ENCODE data around the gene SENP5. TPM values are rescaled to one million over a fixed set of nuclear protein-coding genes. Genes with fewer than 3 reads are reported as not detected.

Gene SENP5
- total RNA-seq, 6 experiments from 2014 or later: 13.0 to 21.9 (median 15.3) TPM

DNA sequence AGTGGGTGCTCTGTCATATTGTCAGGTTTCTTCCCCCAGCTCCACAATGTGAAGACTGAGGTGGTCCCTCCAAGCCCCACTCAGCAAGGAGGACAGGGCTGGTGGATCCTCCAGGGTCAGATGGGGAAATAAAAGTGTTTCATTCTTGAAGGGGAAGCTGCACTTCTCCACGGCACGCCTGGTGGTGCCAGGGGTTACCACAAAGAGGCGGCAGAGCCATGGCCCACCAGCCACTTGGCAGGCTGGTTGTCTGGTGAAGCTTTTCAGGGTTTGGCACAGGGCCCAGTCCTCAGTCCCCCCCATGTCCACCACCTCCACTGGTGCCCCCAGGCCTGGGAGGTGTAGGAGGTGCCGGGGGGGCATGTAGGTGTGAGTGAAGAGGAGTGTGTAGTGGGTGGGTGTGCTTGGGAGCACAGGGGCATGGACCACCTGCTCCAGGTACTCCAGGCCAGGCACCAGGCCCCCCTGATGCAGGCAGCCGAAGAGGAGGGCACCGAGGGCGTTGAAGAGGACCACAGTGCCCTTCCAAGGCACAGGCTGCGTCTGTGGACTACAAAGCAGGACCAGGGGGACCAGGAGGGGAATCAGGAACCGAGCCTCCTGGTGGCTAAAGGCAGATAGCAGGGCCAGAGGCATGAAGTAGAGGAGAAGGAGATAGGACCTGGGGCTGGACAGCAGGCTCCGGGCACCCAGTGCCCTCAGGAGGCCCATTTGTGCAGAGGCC, 79.6 kb downstream of the SENP5 start:
- Histone ChIP-seq H3K27me3 (no peaks in the 10 kb centered on the region), H3K9me3 (no peaks in the 10 kb centered on the region), H3K36me3 (no peaks in the 10 kb centered on the region), H3K4me1 (peaks cover 0 to 8% (median 2%) of the 10 kb centered on the region in 4 donors), H3K4me3 (no peak overlapping the region), H3K27ac (no peak overlapping the region)
- no peak for TF ChIP-seq POLR2A (IDR thresholded peaks at IDR 0.05)
- TF ChIP-seq, protein P1, sequence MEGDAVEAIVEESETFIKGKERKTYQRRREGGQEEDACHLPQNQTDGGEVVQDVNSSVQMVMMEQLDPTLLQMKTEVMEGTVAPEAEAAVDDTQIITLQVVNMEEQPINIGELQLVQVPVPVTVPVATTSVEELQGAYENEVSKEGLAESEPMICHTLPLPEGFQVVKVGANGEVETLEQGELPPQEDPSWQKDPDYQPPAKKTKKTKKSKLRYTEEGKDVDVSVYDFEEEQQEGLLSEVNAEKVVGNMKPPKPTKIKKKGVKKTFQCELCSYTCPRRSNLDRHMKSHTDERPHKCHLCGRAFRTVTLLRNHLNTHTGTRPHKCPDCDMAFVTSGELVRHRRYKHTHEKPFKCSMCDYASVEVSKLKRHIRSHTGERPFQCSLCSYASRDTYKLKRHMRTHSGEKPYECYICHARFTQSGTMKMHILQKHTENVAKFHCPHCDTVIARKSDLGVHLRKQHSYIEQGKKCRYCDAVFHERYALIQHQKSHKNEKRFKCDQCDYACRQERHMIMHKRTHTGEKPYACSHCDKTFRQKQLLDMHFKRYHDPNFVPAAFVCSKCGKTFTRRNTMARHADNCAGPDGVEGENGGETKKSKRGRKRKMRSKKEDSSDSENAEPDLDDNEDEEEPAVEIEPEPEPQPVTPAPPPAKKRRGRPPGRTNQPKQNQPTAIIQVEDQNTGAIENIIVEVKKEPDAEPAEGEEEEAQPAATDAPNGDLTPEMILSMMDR (IDR thresholded peaks at IDR 0.05): no peak
- ATAC-seq (peak in 1 of 4 donors; percentile 8), DNase-seq (no peak)
- intact Hi-C loops (cut with DNase I): loop anchor here in 1 of 2 donors (10.0 kb wide), 1 partner anchor 82 kb away; the partner anchor contains the start of gene SENP5
- 71% methylated on average over 2 of the region's 10 CpGs for WGBS (ENCODE audit: insufficient coverage, low coverage, low lambda C conversion rate, missing lambda C conversion rate)

DNA sequence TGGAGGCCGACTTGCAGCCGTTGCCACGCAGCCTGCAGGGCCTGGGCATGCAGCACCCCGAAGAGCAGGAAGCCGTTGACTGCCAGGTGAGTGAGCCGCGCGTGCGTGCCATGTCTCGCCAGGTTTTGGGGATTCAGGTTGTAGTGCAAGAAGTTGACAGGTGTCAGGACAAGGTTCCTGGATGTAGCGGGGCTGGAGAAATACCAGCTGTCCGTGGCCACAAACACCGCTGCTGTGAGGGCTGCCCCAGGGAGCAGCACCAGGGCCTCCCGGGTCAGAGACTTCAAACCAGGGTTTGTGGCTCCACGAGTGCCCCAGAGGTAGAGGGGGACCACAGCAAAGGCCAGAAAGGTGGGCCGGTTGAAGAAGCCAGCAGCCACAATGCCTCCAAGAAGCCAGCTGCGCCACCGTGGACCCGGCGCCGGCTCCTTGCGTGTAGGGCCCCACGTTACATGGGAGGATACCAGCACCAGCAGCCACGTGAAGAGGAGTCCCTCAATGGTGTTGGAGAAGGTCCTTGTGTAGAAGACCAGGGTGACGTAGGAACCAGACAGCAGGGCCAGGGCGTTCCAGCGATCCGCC, 80.2 kb downstream of the SENP5 start:
- H3K27me3 ChIP-seq: no peaks in the 10 kb centered on the region
- no peak for TF ChIP-seq POLR2A (IDR thresholded peaks at IDR 0.05)
- TF ChIP-seq, protein P1 (IDR thresholded peaks at IDR 0.05): no peak
- no peaks in the 10 kb centered on the region for H3K9me3 ChIP-seq
- DNase-seq (no peak), ATAC-seq (no peak)
- H3K36me3 ChIP-seq: no peaks in the 10 kb centered on the region
- H3K4me1 ChIP-seq: peaks cover 0 to 8% (median 2%) of the 10 kb centered on the region in 4 donors
- H3K27ac ChIP-seq: no peak overlapping the region
- 40% methylated on average over 1 of the region's 28 CpGs for WGBS (ENCODE audit: insufficient coverage, low coverage, low lambda C conversion rate, missing lambda C conversion rate)
- H3K4me3 ChIP-seq: no peak overlapping the region
- intact Hi-C loops (cut with DNase I): loop anchor here in 1 of 2 donors (10.0 kb wide), 1 partner anchor 83 kb away; the partner anchor contains the start of gene SENP5

DNA sequence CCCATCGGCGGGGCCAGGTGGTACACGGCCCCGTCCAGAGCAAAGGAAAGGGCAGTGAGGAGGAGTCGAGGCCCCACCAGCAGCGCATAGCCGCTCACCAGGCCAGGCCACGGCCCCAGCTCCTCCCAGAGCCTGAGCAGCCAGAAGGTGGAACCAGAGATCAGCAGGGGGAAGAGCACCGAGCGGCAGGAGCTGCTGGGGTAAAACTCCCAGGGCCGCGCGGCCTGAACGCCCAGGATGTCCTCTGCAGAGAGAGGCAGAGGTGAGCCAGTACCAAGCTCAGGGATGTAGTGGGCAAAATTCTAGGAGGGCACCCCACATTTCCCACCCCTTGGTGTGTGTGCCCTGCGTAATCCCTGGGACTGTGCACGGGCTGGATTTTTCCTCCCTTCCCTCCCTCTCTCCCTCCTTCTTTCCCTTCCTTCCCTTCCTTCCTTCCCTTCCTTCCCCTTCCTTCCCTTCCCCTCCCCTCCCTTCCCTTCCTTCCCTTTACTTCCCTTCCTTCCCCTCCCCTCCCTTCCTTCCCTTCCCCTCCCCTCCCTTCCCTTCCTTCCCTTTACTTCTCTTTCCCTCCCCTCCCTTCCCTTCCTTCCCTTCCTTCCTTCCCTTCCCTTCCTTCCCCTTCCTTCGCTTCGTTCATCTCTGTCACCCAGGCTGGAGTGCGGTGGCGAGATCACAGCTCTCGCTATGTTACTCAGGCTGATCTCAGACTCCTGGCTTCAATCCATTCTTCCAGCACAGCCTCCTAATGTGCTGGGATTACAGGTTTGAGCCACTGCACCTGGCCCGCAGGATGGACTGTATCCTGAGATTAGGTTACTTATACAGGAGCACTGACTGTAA, 80.9 kb downstream of the SENP5 start:
- no peak for DNase-seq
- TF ChIP-seq, protein P1 (IDR thresholded peaks at IDR 0.05): no peak
- no peak for TF ChIP-seq POLR2A (IDR thresholded peaks at IDR 0.05)

DNA sequence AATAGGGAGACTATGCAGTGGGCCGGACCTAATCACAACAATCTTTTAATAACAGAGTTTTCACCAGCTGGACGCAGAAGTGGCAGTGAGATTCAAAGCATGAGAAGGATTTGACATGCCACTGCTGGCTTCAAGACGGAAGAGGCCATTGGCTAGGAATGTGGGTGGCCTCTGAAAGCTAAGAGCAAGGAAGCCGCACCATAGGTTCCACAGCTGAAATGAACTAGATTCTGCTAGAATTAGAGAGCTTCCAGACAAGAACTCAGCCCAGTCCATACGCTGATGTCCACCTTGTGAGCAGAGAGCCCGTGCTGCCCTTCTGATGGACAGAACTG, 81.5 kb downstream of the SENP5 start:
- Histone ChIP-seq H3K9me3 (no peaks in the 10 kb centered on the region), H3K4me3 (no peak overlapping the region), H3K27ac (no peak overlapping the region), H3K36me3 (no peaks in the 10 kb centered on the region), H3K27me3 (no peaks in the 10 kb centered on the region), H3K4me1 (no peaks in the 10 kb centered on the region)
- ATAC-seq (no peak), DNase-seq (no peak)
- intact Hi-C loops (cut with DNase I): loop anchor here in 1 of 2 donors (10.0 kb wide), 1 partner anchor 84 kb away; the partner anchor contains the start of gene SENP5
- TF ChIP-seq, protein P1 (IDR thresholded peaks at IDR 0.05): no peak
- no peak for TF ChIP-seq POLR2A (IDR thresholded peaks at IDR 0.05)
- WGBS (ENCODE audit: insufficient coverage, low coverage, low lambda C conversion rate, missing lambda C conversion rate): 87% methylated on average over 6 of the region's 6 CpGs

More for the DNA sequence above, 80.9 kb downstream of the SENP5 start:
- H3K9me3 ChIP-seq: no peaks in the 10 kb centered on the region
- intact Hi-C loops (cut with DNase I): loop anchor here in 1 of 2 donors (10.0 kb wide), 1 partner anchor 84 kb away; the partner anchor contains the start of gene SENP5
- H3K27ac ChIP-seq: no peak overlapping the region
- 62% methylated on average over 12 of the region's 22 CpGs for WGBS (ENCODE audit: insufficient coverage, low coverage, low lambda C conversion rate, missing lambda C conversion rate)
- no peaks in the 10 kb centered on the region for H3K27me3 ChIP-seq
- H3K36me3 ChIP-seq: no peaks in the 10 kb centered on the region
- peak; percentile 13 to 42 (median 26) for ATAC-seq
- no peak overlapping the region for H3K4me3 ChIP-seq
- peaks cover 0 to 2% (median under 1%) of the 10 kb centered on the region in 4 donors for H3K4me1 ChIP-seq

Measured in right lobe of liver (tissue), 6 donors.